Thymus (tissue), 11 donors: ENCODE results near the gene HSPA2. TPM values are rescaled to one million over a fixed set of nuclear protein-coding genes. Genes with fewer than 3 reads are reported as not detected.

Source experiments
- DNase-seq, 9 donors: peaks; one replicate each; pipeline ENCODE4 v3.0.0-alpha.2; 2013; ENCODE audit warnings: low spot score in 9 of 9, low read depth in 6 of 9, missing footprints in 1 of 9
- H3K27ac ChIP-seq, 2 donors: one replicate each; pipeline ENCODE4 v1.5.1; 2013; ENCODE audit warnings: control low read depth in 1 of 2, low read depth in 1 of 2, low read length in 1 of 2, mild to moderate bottlenecking in 1 of 2, moderate library complexity in 1 of 2
- H3K27me3 ChIP-seq, 2 donors: one replicate each; pipeline ENCODE4 v1.5.1; 2013; ENCODE audit warnings: low read length in 1 of 2; ENCODE audit not compliant: control insufficient read depth in 2 of 2, insufficient read depth in 1 of 2
- H3K36me3 ChIP-seq, 2 donors: one replicate each; pipeline ENCODE4 v1.5.1; 2013; ENCODE audit warnings: low read length in 1 of 2, mild to moderate bottlenecking in 1 of 2, moderate library complexity in 1 of 2; ENCODE audit not compliant: control insufficient read depth in 2 of 2, insufficient read depth in 2 of 2
- H3K4me1 ChIP-seq, 2 donors: one replicate each; pipeline ENCODE4 v1.5.1; 2013; ENCODE audit warnings: low read length in 2 of 2; ENCODE audit not compliant: control insufficient read depth in 2 of 2, insufficient read depth in 2 of 2
- H3K4me3 ChIP-seq, 2 donors: one replicate each; pipeline ENCODE4 v1.5.1; 2013; ENCODE audit warnings: low read length in 2 of 2, control low read depth in 1 of 2, mild to moderate bottlenecking in 1 of 2
- H3K9me3 ChIP-seq, 2 donors: one replicate each; pipeline ENCODE4 v1.5.1; 2013; ENCODE audit warnings: low read length in 1 of 2, mild to moderate bottlenecking in 1 of 2; ENCODE audit not compliant: control insufficient read depth in 2 of 2, insufficient read depth in 1 of 2
- WGBS: extraction: QIAGEN DNeasy Blood & Tissue Kit; methylation state at CpG from one replicate; pipeline ENCODE4 v1.1.7; 2013; 5-methylcytosine and 5-hydroxymethylcytosine counted together
- polyA plus RNA-seq: library from polyadenylated mRNA; stranded (reverse); fragments of 200-250 nt; gene quantifications from one replicate; pipeline ENCODE4 v1.2.3, GENCODE V29; 2013
- total RNA-seq: library from RNA; stranded (reverse); fragments of 120-200 nt; gene quantifications from one replicate; pipeline ENCODE4 v1.2.4, GENCODE V29; 2013
- donor health status: healthy.

Gene HSPA2
- total and polyA plus RNA-seq, 2 donors: 3.0 to 7.7 TPM

DNA sequence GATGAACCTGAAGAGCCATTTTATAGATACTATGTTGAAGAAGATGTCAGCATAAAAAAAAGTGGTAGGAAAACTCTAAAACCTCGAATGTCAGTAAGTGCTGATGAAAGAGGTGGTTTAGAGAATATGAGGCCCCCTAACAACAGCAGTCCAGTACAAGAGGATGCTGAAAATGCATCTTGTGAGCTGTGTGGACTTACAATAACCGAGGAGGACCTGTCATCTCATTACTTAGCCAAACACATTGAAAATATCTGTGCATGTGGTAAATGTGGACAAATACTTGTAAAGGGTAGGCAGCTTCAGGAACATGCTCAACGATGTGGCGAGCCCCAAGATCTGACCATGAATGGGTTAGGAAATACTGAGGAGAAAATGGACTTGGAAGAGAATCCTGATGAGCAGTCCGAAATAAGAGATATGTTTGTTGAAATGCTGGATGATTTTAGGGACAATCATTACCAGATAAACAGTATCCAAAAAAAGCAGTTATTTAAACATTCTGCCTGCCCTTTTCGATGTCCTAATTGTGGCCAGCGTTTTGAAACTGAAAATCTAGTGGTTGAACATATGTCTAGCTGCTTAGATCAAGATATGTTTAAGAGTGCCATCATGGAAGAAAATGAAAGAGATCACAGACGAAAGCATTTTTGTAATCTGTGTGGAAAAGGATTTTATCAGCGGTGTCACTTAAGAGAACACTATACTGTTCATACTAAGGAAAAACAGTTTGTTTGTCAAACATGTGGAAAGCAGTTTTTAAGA lies 17.8 kb upstream of the HSPA2 start:
- WGBS: 96% methylated on average over 9 of the region's 9 CpGs
- no peaks in the 10 kb centered on the region for H3K4me1 ChIP-seq
- H3K36me3 ChIP-seq: peaks cover 10 to 35% of the 10 kb centered on the region in 2 donors

DNA sequence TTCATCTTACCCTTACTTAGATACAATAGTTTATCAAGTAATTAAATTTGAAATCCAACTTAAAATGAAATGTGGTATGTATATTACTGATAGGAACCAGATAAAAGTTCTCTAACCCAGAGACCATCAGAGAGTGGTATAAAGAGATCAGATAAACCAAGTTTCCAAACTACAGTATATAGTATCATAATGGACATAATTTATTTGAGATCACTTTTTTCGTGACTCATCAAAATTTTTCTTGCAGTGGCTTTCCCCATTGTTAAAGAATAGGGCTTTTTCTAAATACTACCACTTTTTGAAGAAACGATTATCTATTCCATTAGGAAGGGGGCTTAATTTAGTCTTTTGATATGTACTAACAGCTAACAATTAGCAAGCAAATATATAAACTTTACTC lies 15.2 kb upstream of the HSPA2 start:
- WGBS: 97% methylated on average over 2 of the region's 2 CpGs
- no peak overlapping the region for H3K4me3 ChIP-seq

More for the DNA sequence above, 17.8 kb upstream of the HSPA2 start:
- Histone ChIP-seq H3K4me3 (no peak overlapping the region), H3K27me3 (no peaks in the 10 kb centered on the region), H3K27ac (no peak overlapping the region), H3K9me3 (no peaks in the 10 kb centered on the region)
- no peak for DNase-seq

DNA sequence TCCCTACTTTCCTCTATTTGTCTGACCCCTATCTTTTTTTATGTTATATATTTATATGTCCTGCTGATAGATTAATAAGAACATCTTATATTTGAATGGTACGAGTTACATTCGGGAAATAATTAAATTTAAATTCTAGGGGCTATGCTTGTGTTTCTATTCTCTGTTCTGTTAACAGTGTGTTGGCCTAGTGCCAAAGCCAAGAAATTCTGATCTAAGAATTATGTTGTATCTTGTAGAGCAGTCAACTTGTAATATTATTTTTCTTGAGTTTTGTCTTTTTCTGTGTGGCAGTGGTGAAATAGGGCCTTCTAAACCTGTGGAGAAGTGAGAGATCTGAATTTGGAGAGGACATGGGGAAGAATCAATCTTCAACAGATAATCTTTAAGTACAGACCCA lies 9.0 kb upstream of the HSPA2 start:
- Histone ChIP-seq H3K4me3 (no peak overlapping the region), H3K36me3 (peaks cover 3 to 11% of the 10 kb centered on the region in 2 donors), H3K4me1 (no peaks in the 10 kb centered on the region), H3K27me3 (no peaks in the 10 kb centered on the region), H3K27ac (no peak overlapping the region), H3K9me3 (no peaks in the 10 kb centered on the region)
- WGBS: 97% methylated on average over 2 of the region's 2 CpGs
- no peak for DNase-seq

More for the DNA sequence above, 15.2 kb upstream of the HSPA2 start:
- no peak for DNase-seq
- no peaks in the 10 kb centered on the region for H3K27me3 ChIP-seq
- no peaks in the 10 kb centered on the region for H3K9me3 ChIP-seq
- no peaks in the 10 kb centered on the region for H3K4me1 ChIP-seq
- H3K36me3 ChIP-seq: peaks cover 14 to 41% of the 10 kb centered on the region in 2 donors
- H3K27ac ChIP-seq: no peak overlapping the region

DNA sequence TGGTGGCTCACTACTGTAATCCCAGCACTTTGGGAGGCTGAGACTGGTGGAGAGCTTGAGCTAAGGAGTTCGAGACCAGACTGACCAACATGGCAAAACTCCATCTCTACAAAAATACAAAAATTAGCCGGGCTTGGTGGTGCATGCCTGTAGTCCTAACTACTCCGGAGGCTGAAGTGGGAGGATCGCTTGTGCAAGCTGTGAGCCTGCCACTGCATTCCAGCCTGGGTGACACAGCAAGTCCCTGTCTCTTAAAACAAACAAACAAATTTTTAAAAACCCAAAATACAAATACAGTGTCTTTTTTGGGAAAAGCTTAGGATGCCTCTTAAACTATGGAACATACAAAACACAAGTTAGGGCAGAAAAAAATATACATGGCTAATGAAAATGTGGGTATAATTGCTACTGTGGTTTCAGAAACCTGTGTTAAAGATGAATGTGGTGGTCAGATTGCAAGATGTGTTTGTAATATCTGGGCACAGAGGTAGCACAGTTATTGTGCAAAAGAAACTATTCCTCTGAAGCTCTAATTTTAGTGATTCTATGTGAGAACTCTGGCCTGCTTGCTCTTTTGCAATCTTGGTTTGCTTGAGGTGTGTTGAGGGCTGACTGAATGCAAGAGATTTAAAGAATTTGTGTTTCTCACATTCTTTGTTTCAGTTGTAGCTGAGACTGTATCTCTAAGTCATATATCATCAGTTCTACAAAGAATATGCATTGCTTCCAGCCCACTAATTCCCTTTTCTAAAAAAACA lies 3.9 kb upstream of the HSPA2 start:
- H3K27me3 ChIP-seq: peaks cover 14 to 35% of the 10 kb centered on the region in 2 donors
- H3K27ac ChIP-seq: no peak overlapping the region
- H3K36me3 ChIP-seq: no peaks in the 10 kb centered on the region
- 98% methylated on average over 4 of the region's 4 CpGs for WGBS
- H3K4me3 ChIP-seq: no peak overlapping the region
- DNase-seq: no peak
- peaks cover 13 to 23% of the 10 kb centered on the region in 2 donors for H3K4me1 ChIP-seq
- peaks cover 12 to 14% of the 10 kb centered on the region in 2 donors for H3K9me3 ChIP-seq

DNA sequence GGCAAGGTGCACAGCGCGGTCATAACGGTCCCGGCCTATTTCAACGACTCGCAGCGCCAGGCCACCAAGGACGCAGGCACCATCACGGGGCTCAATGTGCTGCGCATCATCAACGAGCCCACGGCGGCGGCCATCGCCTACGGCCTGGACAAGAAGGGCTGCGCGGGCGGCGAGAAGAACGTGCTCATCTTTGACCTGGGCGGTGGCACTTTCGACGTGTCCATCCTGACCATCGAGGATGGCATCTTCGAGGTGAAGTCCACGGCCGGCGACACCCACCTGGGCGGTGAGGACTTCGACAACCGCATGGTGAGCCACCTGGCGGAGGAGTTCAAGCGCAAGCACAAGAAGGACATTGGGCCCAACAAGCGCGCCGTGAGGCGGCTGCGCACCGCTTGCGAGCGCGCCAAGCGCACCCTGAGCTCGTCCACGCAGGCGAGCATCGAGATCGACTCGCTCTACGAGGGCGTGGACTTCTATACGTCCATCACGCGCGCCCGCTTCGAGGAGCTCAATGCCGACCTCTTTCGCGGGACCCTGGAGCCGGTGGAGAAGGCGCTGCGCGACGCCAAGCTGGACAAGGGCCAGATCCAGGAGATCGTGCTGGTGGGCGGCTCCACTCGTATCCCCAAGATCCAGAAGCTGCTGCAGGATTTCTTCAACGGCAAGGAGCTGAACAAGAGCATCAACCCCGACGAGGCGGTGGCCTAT lies 875 bp downstream of the HSPA2 start:
- peaks cover 37 to 68% of the 10 kb centered on the region in 2 donors for H3K27me3 ChIP-seq
- no peaks in the 10 kb centered on the region for H3K36me3 ChIP-seq
- peaks cover 13 to 33% of the 10 kb centered on the region in 2 donors for H3K4me1 ChIP-seq
- H3K4me3 ChIP-seq: peak overlapping the region; percentile 7 to 81
- H3K9me3 ChIP-seq: peaks cover 15 to 20% of the 10 kb centered on the region in 2 donors
- no peak overlapping the region for H3K27ac ChIP-seq
- peak in 3 of 9 donors; percentile 22 to 39 (median 33) for DNase-seq
- WGBS: 29% methylated on average over 73 of the region's 73 CpGs

DNA sequence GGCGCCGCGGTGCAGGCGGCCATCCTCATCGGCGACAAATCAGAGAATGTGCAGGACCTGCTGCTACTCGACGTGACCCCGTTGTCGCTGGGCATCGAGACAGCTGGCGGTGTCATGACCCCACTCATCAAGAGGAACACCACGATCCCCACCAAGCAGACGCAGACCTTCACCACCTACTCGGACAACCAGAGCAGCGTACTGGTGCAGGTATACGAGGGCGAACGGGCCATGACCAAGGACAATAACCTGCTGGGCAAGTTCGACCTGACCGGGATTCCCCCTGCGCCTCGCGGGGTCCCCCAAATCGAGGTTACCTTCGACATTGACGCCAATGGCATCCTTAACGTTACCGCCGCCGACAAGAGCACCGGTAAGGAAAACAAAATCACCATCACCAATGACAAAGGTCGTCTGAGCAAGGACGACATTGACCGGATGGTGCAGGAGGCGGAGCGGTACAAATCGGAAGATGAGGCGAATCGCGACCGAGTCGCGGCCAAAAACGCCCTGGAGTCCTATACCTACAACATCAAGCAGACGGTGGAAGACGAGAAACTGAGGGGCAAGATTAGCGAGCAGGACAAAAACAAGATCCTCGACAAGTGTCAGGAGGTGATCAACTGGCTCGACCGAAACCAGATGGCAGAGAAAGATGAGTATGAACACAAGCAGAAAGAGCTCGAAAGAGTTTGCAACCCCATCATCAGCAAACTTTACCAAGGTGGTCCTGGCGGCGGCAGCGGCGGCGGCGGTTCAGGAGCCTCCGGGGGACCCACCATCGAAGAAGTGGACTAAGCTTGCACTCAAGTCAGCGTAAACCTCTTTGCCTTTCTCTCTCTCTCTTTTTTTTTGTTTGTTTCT lies 1.7 kb downstream of the HSPA2 start:
- WGBS: 12% methylated on average over 61 of the region's 61 CpGs

DNA sequence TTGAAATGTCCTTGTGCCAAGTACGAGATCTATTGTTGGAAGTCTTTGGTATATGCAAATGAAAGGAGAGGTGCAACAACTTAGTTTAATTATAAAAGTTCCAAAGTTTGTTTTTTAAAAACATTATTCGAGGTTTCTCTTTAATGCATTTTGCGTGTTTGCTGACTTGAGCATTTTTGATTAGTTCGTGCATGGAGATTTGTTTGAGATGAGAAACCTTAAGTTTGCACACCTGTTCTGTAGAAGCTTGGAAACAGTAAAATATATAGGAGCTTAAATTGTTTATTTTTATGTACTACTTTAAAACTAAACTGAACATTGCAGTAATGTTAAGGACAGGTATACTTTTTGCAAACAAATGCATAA lies 2.3 kb downstream of the HSPA2 start:
- peaks cover 38 to 69% of the 10 kb centered on the region in 2 donors for H3K27me3 ChIP-seq
- H3K36me3 ChIP-seq: no peaks in the 10 kb centered on the region
- WGBS: 44% methylated on average over 4 of the region's 4 CpGs
- H3K4me1 ChIP-seq: peaks cover 13 to 33% of the 10 kb centered on the region in 2 donors
- peaks cover 15 to 20% of the 10 kb centered on the region in 2 donors for H3K9me3 ChIP-seq
- H3K27ac ChIP-seq: no peak overlapping the region
- DNase-seq: peak in 1 of 9 donors; percentile 30
- peak overlapping the region in 1 of 2 donors; percentile 3 for H3K4me3 ChIP-seq

More for the DNA sequence above, 1.7 kb downstream of the HSPA2 start:
- peak in 2 of 9 donors; percentile 10 to 31 for DNase-seq
- Histone ChIP-seq H3K27ac (no peak overlapping the region), H3K27me3 (peaks cover 38 to 69% of the 10 kb centered on the region in 2 donors), H3K4me3 (peak overlapping the region; percentile 3 to 27), H3K36me3 (no peaks in the 10 kb centered on the region), H3K9me3 (peaks cover 15 to 20% of the 10 kb centered on the region in 2 donors), H3K4me1 (peaks cover 13 to 33% of the 10 kb centered on the region in 2 donors)

DNA sequence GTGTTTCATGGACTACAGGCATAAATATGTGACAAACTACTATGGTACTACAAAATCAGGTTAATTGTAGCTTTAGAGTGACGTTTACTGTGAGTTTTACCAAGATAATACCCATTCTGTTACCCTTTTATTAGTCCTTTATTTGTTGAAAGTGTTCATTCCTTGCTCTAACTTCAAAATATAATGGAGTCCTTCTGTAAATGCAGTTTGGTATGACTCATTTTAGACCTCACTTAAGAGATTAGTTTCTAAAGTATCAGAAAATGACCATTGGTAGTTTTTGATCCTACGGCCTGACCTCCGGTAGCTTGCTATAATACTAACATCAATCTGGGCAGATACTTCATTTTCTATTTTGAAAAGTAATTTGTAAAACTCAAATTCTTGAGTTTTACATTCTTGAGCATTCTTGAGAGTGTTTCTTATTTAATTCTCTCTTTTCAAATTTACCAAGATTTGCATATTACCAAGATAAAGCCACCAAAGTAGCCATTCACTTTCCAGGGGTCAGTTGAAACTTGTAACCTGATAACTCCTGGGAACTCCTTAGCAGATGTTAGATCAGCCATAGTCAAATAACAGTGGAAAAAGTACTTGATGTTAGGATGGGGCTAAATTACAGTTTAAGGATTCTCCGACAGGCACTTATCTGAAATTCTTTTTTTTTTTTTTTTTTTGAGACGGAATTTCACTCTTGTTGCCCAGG lies 4.2 kb downstream of the HSPA2 start:
- Histone ChIP-seq H3K36me3 (no peaks in the 10 kb centered on the region), H3K4me1 (peaks cover 9 to 28% of the 10 kb centered on the region in 2 donors), H3K9me3 (peaks cover 15 to 20% of the 10 kb centered on the region in 2 donors), H3K27me3 (peaks cover 42 to 66% of the 10 kb centered on the region in 2 donors), H3K27ac (no peak overlapping the region), H3K4me3 (no peak overlapping the region)
- no peak for DNase-seq
- WGBS: 85% methylated on average over 5 of the region's 5 CpGs
